HEK293 (cell line): ENCODE results near the gene NEIL1.

Source experiments
- CTCF ChIP-seq: fragments of 450-650 bp; formaldehyde crosslinking; IDR thresholded peaks from 2 replicates; pipeline ENCODE4 v1.5.1; 2016; ENCODE audit warnings: missing biosample characterization, missing genetic modification characterization
- EGR2 ChIP-seq: fragments of 450-650 bp; formaldehyde crosslinking; IDR thresholded peaks from 2 replicates; pipeline ENCODE4 v1.5.1; 2016; ENCODE audit warnings: low read depth, missing biosample characterization, missing genetic modification characterization
- GFI1B ChIP-seq: fragments of 450-650 bp; formaldehyde crosslinking; IDR thresholded peaks from 2 replicates; pipeline ENCODE4 v1.5.1; 2016; ENCODE audit warnings: missing biosample characterization, missing genetic modification characterization
- GLI4 ChIP-seq: fragments of 450-650 bp; formaldehyde crosslinking; IDR thresholded peaks from 2 replicates; pipeline ENCODE4 v1.5.1; 2016; ENCODE audit warnings: missing biosample characterization, missing genetic modification characterization
- KLF9 ChIP-seq: fragments of 450-650 bp; formaldehyde crosslinking; IDR thresholded peaks from 2 replicates; pipeline ENCODE4 v1.5.1; 2016; ENCODE audit warnings: missing biosample characterization, missing genetic modification characterization, low read depth
- PRDM2 ChIP-seq: fragments of 450-650 bp; formaldehyde crosslinking; IDR thresholded peaks from 2 replicates; pipeline ENCODE4 v1.5.1; 2016; ENCODE audit warnings: missing biosample characterization, missing genetic modification characterization, borderline replicate concordance
- TCF7L2 ChIP-seq: IDR thresholded peaks from 2 replicates; pipeline ENCODE4 v1.6.1; 2011; ENCODE audit warnings: low read depth, mild to moderate bottlenecking, inconsistent platforms, low read length, moderate library complexity, borderline replicate concordance
- TSHZ1 ChIP-seq: fragments of 450-650 bp; formaldehyde crosslinking; IDR thresholded peaks from 2 replicates; pipeline ENCODE4 v1.5.1; 2016; ENCODE audit warnings: missing biosample characterization, missing genetic modification characterization, borderline replicate concordance
- ZBTB10 ChIP-seq: fragments of 450-650 bp; formaldehyde crosslinking; IDR thresholded peaks from 2 replicates; pipeline ENCODE4 v1.5.1; 2016; ENCODE audit warnings: missing biosample characterization, missing genetic modification characterization
- ZBTB26 ChIP-seq: fragments of 450-650 bp; formaldehyde crosslinking; optimal IDR thresholded peaks from 2 replicates; pipeline ENCODE3; 2016; ENCODE audit warnings: missing biosample characterization, mild to moderate bottlenecking, missing genetic modification characterization
- ZEB2 ChIP-seq: fragments of 450-650 bp; formaldehyde crosslinking; IDR thresholded peaks from 2 replicates; pipeline ENCODE4 v1.5.1; 2016; ENCODE audit warnings: missing biosample characterization, missing genetic modification characterization
- ZIC2 ChIP-seq: fragments of 450-650 bp; formaldehyde crosslinking; IDR thresholded peaks from 2 replicates; pipeline ENCODE4 v1.5.1; 2016; ENCODE audit warnings: missing biosample characterization, missing genetic modification characterization
- ZNF133 ChIP-seq: fragments of 450-650 bp; formaldehyde crosslinking; IDR thresholded peaks from 2 replicates; pipeline ENCODE4 v1.5.1; 2016; ENCODE audit warnings: missing biosample characterization, missing genetic modification characterization
- ZNF140 ChIP-seq: fragments of 450-650 bp; formaldehyde crosslinking; IDR thresholded peaks from 2 replicates; pipeline ENCODE4 v1.5.1; 2016; ENCODE audit warnings: missing biosample characterization, missing genetic modification characterization
- ZNF175 ChIP-seq: fragments of 450-650 bp; formaldehyde crosslinking; IDR thresholded peaks from 2 replicates; pipeline ENCODE4 v1.5.1; 2016; ENCODE audit warnings: missing biosample characterization, missing genetic modification characterization
- ZNF214 ChIP-seq: fragments of 450-650 bp; formaldehyde crosslinking; IDR thresholded peaks from 2 replicates; pipeline ENCODE4 v1.5.1; 2017; ENCODE audit warnings: missing biosample characterization, mild to moderate bottlenecking, missing genetic modification characterization, borderline replicate concordance
- ZNF26 ChIP-seq: fragments of 450-650 bp; formaldehyde crosslinking; IDR thresholded peaks from 2 replicates; pipeline ENCODE4 v1.5.1; 2016; ENCODE audit warnings: missing biosample characterization, missing genetic modification characterization
- ZNF274 ChIP-seq, 2 experiments: fragments of 200-500 bp in 1 of 2; fragments of 450-650 bp in 1 of 2; sonication (Bioruptor generic) in 1 of 2; formaldehyde crosslinking in 1 of 2; IDR thresholded peaks; 2 replicates each; pipeline versions ENCODE4 v1.5.1 to v1.6.1; 2014 to 2016; ENCODE audit warnings: borderline replicate concordance in 1 of 2, inconsistent platforms in 1 of 2, low read length in 1 of 2, missing biosample characterization in 1 of 2, missing genetic modification characterization in 1 of 2
- ZNF350 ChIP-seq: fragments of 450-650 bp; formaldehyde crosslinking; IDR thresholded peaks from 2 replicates; pipeline ENCODE4 v1.5.0; 2017; ENCODE audit warnings: missing biosample characterization, mild to moderate bottlenecking, missing genetic modification characterization
- ZNF394 ChIP-seq: fragments of 450-650 bp; formaldehyde crosslinking; IDR thresholded peaks from 2 replicates; pipeline ENCODE4 v1.5.1; 2016; ENCODE audit warnings: missing biosample characterization, missing genetic modification characterization, mild to moderate bottlenecking, moderate library complexity, borderline replicate concordance
- ZNF768 ChIP-seq: fragments of 450-650 bp; formaldehyde crosslinking; IDR thresholded peaks from 2 replicates; pipeline ENCODE4 v1.5.1; 2018; ENCODE audit warnings: missing biosample characterization, mild to moderate bottlenecking, missing genetic modification characterization

NEIL1 gene

GRCh38 chr15:75367913-75368688, 21.3 kb downstream of the NEIL1 start, which contains the start of gene MAN2C1 (continued):
- TF ChIP-seq PRDM2 (peak; percentile 97), ZNF394 (tag by site-specific recombination) (peak; percentile 89), ZBTB26 (tag by site-specific recombination) (peak; percentile 73), EGR2 (tag by site-specific recombination) (peak; percentile 92), ZEB2 (tag by site-specific recombination) (peak; percentile 96), TSHZ1 (tag by site-specific recombination) (peak; percentile 73; the same call in 1 of the 2 replicates), ZNF350 (no peak), ZNF175 (no peak), TCF7L2 (no peak), ZNF26 (tag by site-specific recombination) (no peak), GFI1B (peak; percentile 47; the same call in 1 of the 2 replicates), ZNF274 (IDR thresholded peaks at IDR 0.05; ENCODE audit: low read length) (no peak), ZNF274 (tag by site-specific recombination; IDR thresholded peaks at IDR 0.05; ENCODE audit: borderline replicate concordance) (no peak), ZIC2 (tag by site-specific recombination) (peak; percentile 53), ZNF133 (tag by site-specific recombination) (no peak), GLI4 (tag by site-specific recombination) (peak; percentile 99), ZNF768 (tag by site-specific recombination) (no peak), CTCF (tag by site-specific recombination) (peak; percentile 100), KLF9 (peak; percentile 96), ZNF140 (tag by site-specific recombination) (no peak), ZNF214 (tag by site-specific recombination) (no peak), ZBTB10 (peak; percentile 87)
